Right kidney (tissue), 1 donor: ENCODE measurements around the gene OBP2B.

Source experiments
- DNase-seq: peaks from one replicate; pipeline ENCODE4 v3.0.0-alpha.2; 2016

OBP2B gene

GRCh38 chr9:133165452-133165730 lies 43.7 kb downstream of the OBP2B start:
- DNase-seq = no peak

GRCh38 chr9:133164191-133164590 lies 44.9 kb downstream of the OBP2B start:
- DNase-seq = no peak

GRCh38 chr9:133163504-133164172 lies 45.4 kb downstream of the OBP2B start, which contains the start of gene GBGT1:
Gene GBGT1, minus strand, starts transcription at chr9:133163914. Its CDS starts 1,502 bp downstream, at chr9:133162412.
- DNase-seq = peak; percentile 67

- DNase-seq = no peak
Observed at GRCh38 chr9:133162861-133163503, 46.1 kb downstream of the OBP2B start.

- no peak for DNase-seq
Observed at GRCh38 chr9:133161547-133161950, 47.5 kb downstream of the OBP2B start.

- DNase-seq = no peak
Observed at GRCh38 chr9:133160742-133161546, 48.1 kb downstream of the OBP2B start.

GRCh38 chr9:133158695-133159094 lies 50.4 kb downstream of the OBP2B start:
- DNase-seq = no peak
